GM21423 (cell line): ENCODE results near the gene SHB.
"Not testable (repeated sequence)": the region's sequence is repeated elsewhere in the genome, so short reads cannot be mapped to it uniquely, and the experiment has no call there.

Source experiments
- ATAC-seq: cut with Tn5 transposase; IDR thresholded peaks from one replicate; pipeline ENCODE4 v1.9.1; 2021; ENCODE audit warnings: mild to moderate bottlenecking, moderate library complexity; ENCODE audit not compliant: unreplicated experiment

Gene SHB

GRCh38 chr9:38064842-38065368 lies 4.1 kb downstream of the SHB start:
- no peak for ATAC-seq

GRCh38 chr9:38063363-38063707 lies 5.7 kb downstream of the SHB start:
- ATAC-seq: no peak

GRCh38 chr9:38062498-38063362 lies 6.3 kb downstream of the SHB start:
- ATAC-seq: no peak

DNA sequence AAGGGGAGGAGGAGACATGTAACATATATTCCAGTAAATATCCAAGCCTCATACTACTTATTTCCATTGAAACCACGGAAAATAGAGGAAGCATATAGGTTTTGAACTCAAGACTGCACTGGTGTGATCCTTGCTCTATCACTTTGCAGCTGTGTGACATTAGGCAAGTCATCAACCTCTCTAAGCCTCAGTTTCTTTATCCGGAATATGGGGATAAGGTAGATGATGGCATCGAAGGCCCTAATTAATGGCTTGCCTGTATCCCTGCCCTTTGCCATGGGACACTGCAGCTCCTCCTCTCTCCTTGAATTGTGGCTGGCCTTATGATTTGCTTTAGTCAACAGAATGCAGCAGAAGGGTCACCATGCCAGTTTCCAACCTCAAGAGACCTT lies 6.9 kb downstream of the SHB start:
- no peak for ATAC-seq

DNA sequence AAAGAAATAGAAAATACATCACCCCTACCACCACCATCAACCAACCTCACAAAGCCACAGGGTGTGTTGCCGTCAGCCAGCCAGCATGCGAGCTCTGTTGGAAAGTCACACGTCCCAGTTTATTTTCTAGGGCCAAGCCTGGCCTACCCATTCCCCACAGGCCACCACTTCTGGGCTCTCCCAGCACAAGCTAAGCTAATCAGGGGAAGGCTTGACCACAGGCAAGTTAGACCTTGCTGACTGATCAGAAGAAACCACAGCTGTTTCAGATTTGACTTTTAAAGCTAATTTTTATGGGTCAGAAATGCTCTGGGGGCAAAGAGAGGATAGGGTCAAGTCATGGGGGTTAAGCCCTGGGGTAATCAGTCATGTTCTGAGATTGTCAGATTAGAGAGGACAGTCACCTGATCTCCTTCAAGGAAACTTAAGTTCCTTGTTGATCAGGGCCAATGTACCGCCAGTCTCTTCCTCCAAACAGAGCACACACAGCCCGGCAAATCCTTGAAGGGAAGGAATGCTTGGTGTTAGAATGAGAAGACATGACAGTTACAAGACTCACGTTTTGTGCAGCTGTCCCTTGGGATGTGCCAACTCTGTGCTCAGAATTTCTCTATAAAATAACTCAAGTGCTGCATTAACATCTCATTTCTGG lies 7.6 kb downstream of the SHB start:
- ATAC-seq: peak; percentile 70

- no peak for ATAC-seq
Observed at GRCh38 chr9:38060681-38061080, 8.3 kb downstream of the SHB start.

DNA sequence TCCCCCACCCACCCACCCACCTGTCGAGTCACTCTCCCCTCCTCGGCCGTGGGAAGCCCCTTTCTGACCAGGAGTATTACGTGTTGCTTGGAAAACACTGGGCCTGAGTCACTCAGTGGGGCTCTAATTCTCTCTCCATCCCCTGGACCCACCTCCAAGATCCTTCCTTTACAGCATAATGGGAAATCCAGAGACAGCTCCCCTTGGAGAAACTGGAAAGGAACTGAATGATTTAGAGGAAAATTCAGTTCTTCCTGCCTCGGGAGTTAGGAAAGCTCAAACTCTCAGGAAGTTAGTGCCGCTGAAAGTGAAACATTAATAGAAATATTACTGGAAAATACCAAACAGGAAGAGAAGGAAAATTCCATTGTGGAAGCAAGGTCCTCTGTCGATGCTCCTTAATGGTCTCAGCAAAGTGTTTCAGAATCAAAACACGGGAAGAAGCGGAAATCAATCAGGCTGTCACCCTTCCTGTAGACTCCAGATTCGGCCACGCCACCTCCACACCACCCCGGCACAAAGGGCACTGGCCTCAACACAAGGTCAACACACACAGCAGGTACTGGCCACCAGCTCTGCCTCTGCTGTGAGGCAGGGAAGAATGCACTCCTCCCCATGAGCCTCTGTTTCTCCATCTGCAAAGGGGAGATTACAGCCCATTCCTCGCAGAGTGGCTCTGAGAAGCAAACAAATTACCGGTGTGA lies 9.6 kb downstream of the SHB start:
- ATAC-seq: no peak

- ATAC-seq: no peak
Observed at GRCh38 chr9:38058452-38059232, 10.4 kb downstream of the SHB start.

DNA sequence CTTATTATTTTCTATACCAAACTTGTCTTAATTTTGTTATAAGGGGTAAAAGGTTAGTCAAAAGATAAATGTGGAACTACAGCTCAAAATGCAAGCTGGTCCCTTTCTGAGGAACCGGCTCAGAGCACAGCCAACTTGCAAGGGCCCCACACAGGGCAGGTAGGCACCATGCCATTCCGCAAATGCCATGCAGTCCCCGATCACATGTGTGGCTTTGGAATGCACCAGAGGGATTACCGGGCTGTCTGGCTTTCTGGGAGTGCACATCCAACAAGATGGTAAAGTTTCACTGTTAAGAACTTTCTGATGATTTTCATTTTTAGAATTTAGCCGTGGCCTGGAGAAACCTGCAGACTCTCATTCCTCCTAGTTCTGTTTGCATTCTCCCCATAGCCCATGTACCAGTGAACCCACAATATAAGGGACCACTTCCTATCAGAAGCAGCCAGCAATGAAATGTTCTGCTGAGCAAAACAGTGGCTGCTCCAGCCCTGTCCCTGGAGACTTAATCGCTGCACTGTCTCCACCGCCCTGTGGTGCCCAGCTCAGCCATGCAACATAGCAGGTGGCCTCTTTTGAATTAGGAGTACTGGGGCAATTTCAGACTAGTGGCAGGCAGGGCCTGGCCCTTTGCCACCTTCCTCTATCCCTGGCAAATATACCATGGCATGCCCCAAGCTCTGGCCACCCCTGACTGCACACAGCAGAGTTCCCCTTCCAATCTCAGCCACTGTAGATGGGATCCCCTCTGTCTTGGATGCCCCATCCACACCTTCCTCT lies 11.4 kb downstream of the SHB start:
- no peak for ATAC-seq

DNA sequence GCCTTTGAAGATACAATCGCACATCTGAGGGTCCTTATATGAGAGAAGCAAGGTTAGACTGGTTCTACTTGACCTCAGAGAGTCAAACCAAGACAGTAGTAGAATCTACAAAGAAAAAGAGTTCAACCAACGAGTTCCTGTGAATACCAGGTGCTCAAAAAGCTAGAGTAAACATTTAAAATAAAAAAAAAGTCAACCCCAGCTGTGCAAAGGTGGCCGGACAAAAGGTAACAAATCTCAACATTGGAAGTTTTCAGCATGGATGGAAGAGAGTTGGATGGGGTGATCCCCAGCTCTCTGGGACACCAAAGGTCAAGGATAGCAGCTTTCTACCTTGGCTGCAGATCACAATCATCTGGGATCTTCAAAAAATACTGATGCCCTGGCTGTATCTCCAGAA lies 14.4 kb downstream of the SHB start:
- ATAC-seq: no peak

- ATAC-seq: no peak
Observed at GRCh38 chr9:38053697-38054461, 15.1 kb downstream of the SHB start.

DNA sequence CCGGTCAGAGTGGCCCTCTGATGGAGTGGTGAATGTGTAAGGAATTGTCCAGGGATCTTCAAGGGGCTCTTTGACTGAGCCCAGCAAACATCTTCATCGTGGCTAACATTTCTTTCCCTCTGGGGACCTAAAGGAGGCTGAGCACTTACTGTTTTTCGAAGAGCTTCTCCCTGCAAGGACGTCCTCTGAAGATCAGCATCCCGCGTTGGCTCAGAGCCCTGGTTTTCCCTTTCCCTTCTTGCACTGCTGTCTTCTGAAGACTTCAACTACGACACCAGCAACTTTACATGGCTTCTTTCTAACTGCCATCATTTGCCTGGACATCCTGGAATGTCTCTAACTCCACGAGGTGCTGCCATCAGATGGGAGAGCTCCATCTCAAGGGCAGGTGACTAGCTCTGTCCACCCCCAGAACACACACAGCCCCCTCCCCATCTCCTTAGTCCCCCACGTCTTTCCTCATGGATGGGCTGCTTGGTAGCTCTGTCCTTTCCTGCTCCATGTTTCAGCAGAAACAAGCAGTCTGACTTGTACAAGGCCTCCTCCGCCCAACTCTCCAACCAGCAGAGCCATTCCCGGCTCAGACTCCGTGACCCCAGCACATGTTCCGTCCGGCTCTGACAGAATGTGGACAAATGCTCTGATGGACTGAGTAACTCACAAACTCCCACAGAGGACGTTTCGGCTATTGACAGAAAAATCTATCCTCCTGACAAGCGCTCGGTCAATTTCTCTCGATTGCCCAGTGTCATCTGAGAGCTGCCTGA lies 17.1 kb downstream of the SHB start:
- no peak for ATAC-seq

DNA sequence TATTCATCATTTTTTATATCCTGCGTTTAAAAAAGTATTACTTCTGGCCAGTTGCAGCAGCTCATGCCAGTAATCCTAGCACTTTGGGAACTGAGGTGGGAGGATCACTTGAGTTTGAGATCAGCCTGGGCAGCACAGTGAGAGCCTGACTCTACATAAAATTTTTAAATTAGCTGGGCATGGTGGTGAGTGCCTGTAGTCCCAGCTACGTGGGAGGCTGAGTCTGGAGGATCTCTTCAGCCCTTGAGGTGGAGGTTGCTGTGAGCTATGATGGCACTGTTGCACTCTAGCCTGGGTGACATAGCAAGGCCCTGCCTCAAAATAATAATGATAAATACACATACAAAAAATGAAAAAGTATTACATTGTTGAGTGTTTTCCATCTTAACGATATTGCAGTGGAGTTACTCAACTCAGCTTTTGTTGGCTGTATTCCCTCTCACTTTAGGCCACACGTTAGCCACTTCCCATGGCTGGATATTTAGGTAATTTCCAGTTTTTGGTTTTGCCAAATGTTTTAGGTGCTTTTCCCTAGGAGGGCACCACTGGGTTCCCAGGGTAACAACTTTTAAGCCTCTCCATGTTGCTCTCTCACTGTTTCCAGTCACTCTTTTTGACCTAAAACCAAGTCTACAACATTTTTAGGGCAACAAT lies 20.6 kb downstream of the SHB start:
- ATAC-seq: no peak

- ATAC-seq: no peak
Observed at GRCh38 chr9:38047301-38048251, 21.5 kb downstream of the SHB start.

- ATAC-seq: no peak
Observed at GRCh38 chr9:38046661-38047300, 22.2 kb downstream of the SHB start.

DNA sequence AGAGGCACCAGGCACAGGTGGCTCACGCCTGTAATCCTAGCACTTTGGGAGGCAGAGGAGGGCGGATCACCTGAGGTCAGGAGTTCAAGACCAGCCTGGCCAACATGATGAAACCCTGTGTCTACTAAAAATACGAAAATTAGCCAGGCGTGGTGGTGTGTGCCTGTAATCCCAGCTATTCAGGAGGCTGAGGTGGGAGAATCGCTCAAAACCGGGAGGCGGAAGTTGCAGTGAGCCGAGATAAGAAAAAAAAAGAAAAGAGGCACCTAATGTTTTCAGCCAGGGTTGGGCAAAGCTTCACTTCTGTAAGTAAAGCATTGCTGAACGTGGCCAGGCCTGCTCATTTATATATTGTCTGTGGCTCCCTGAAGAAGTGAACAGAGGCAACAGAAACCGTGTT lies 23.1 kb downstream of the SHB start:
- ATAC-seq: not testable (repeated sequence)

- ATAC-seq: no peak
Observed at GRCh38 chr9:38044706-38045105, 24.3 kb downstream of the SHB start.
